SK-N-SH (cell line): ENCODE measurements around the gene SRSF5. TPM values are rescaled to one million over a fixed set of nuclear protein-coding genes. Genes with fewer than 3 reads are reported as not detected.

Experiments used
- CTCF ChIA-PET: fragments of 300-600, 350-600 bp; formaldehyde crosslinking; extraction: SDS; loops from one replicate; lab custom pipeline; 2021; lab: Yijun Ruan, JAX
- POLR2A ChIA-PET: fragments of 350-600 bp; sonication (Branson Sonifier 250); formaldehyde crosslinking; extraction: SDS; loops from one replicate; lab custom pipeline; 2020; ENCODE audit warnings: antibody characterized with exemption, inconsistent platforms; lab: Yijun Ruan, JAX
- DNase-seq: peaks from one replicate; pipeline ENCODE4 v3.0.0; 2012
- H2AFZ ChIP-seq: fragments of 200-600 bp; sonication (generic); 2 replicates; pipeline ENCODE4 v1.8.1; 2016; ENCODE audit warnings: antibody characterized with exemption, mild to moderate bottlenecking, low read depth
- H3F3A ChIP-seq: fragments of 200-600 bp; sonication (generic); replicated peaks from 2 replicates; pipeline ENCODE3; 2016; ENCODE audit warnings: antibody characterized with exemption, mild to moderate bottlenecking; ENCODE audit not compliant: insufficient read depth
- H3K27ac ChIP-seq, 2 experiments: fragments of 200-500 bp in 1 of 2; fragments of 200-600 bp in 1 of 2; sonication (Bioruptor generic) in 1 of 2; sonication (generic), shearing (Covaris generic) in 1 of 2; 2 replicates each; pipeline versions ENCODE4 v1.5.1 to v1.6.1; 2014 to 2016; ENCODE audit warnings: low read depth in 2 of 2, inconsistent platforms in 1 of 2, low read length in 1 of 2, mild to moderate bottlenecking in 1 of 2, mixed read lengths in 1 of 2
- H3K27me3 ChIP-seq: fragments of 200-600 bp; sonication (generic), shearing (Covaris generic); 2 replicates; pipeline ENCODE4 v1.6.1; 2016; ENCODE audit warnings: mixed run types; ENCODE audit not compliant: insufficient read depth
- H3K36me3 ChIP-seq, 2 experiments: fragments of 200-500 bp in 1 of 2; fragments of 200-600 bp in 1 of 2; sonication (Bioruptor generic) in 1 of 2; sonication (generic) in 1 of 2; replicated peaks in 1 of 2; 2 replicates each; pipeline versions ENCODE3 to v1.5.1; 2014 to 2016; ENCODE audit warnings: low read length in 1 of 2, mild to moderate bottlenecking in 1 of 2; ENCODE audit not compliant: insufficient read depth in 2 of 2, control insufficient read depth in 1 of 2
- H3K4me1 ChIP-seq, 2 experiments: fragments of 200-500 bp in 1 of 2; fragments of 200-600 bp in 1 of 2; sonication (Bioruptor generic) in 1 of 2; sonication (generic), shearing (Covaris generic) in 1 of 2; 2 replicates each; pipeline versions ENCODE4 v1.5.1 to v1.6.1; 2014 to 2016; ENCODE audit warnings: low read depth in 1 of 2, low read length in 1 of 2, mixed run types in 1 of 2; ENCODE audit not compliant: insufficient read depth in 2 of 2, control insufficient read depth in 1 of 2
- H3K4me2 ChIP-seq: fragments of 200-600 bp; sonication (generic), shearing (Covaris generic); 2 replicates; pipeline ENCODE4 v1.6.1; 2017; ENCODE audit warnings: mixed run types
- H3K4me3 ChIP-seq, 2 experiments: fragments of 200-500 bp in 1 of 2; fragments of 200-600 bp in 1 of 2; sonication (Bioruptor generic) in 1 of 2; sonication (generic), shearing (Covaris generic) in 1 of 2; 2 replicates each; pipeline versions ENCODE4 v1.5.1 to v1.8.1; 2014 to 2016; ENCODE audit warnings: low read depth in 2 of 2, inconsistent platforms in 1 of 2, low read length in 1 of 2, mild to moderate bottlenecking in 1 of 2, mixed read lengths in 1 of 2, moderate library complexity in 1 of 2
- H3K79me2 ChIP-seq: fragments of 200-600 bp; sonication (generic); 2 replicates; pipeline ENCODE4 v1.8.1; 2017; ENCODE audit warnings: mild to moderate bottlenecking; ENCODE audit not compliant: insufficient read depth
- H3K9ac ChIP-seq: fragments of 200-600 bp; sonication (generic); 2 replicates; pipeline ENCODE4 v1.6.1; 2017; ENCODE audit warnings: mixed run types
- H3K9me2 ChIP-seq: fragments of 200-600 bp; sonication (generic); 2 replicates; pipeline ENCODE4 v1.6.1; 2017; ENCODE audit warnings: mixed run types
- H3K9me3 ChIP-seq: fragments of 200-600 bp; sonication (generic); 2 replicates; pipeline ENCODE4 v1.6.1; 2017; ENCODE audit warnings: mixed run types, mild to moderate bottlenecking, moderate library complexity
- H4K20me1 ChIP-seq: fragments of 200-600 bp; sonication (generic); 2 replicates; pipeline ENCODE4 v1.6.1; 2017; ENCODE audit warnings: mild to moderate bottlenecking, mixed run types; ENCODE audit not compliant: insufficient read depth
- CHD2 ChIP-seq: fragments of 150-350 bp; IDR thresholded peaks from 2 replicates; pipeline ENCODE4 v1.6.1; 2018; ENCODE audit warnings: low read length; ENCODE audit not compliant: partially characterized antibody
- ELF1 ChIP-seq: IDR thresholded peaks from 2 replicates; pipeline ENCODE4 v1.4.0; 2012
- EP300 ChIP-seq, 2 experiments: IDR thresholded peaks; 2 replicates each; pipeline versions ENCODE4 v1.4.0 to v1.6.1; 2012; ENCODE audit warnings: borderline replicate concordance in 1 of 2, low read depth in 1 of 2, low read length in 1 of 2
- EZH2phosphoT487 ChIP-seq: fragments of 200-600 bp; sonication (generic); IDR thresholded peaks from 2 replicates; pipeline ENCODE4 v1.6.1; 2017; ENCODE audit warnings: low read depth, mixed run types, mild to moderate bottlenecking, antibody characterized with exemption, moderate library complexity, borderline replicate concordance
- GABPA ChIP-seq: IDR thresholded peaks from 2 replicates; pipeline ENCODE4 v1.4.0; 2012; ENCODE audit warnings: low read depth, mild to moderate bottlenecking
- NFIC ChIP-seq: IDR thresholded peaks from 2 replicates; pipeline ENCODE4 v1.4.0; 2012; ENCODE audit warnings: borderline replicate concordance
- NRF1 ChIP-seq: IDR thresholded peaks from 2 replicates; pipeline ENCODE4 v1.6.1; 2012; ENCODE audit warnings: low read depth, mild to moderate bottlenecking, low read length
- RAD21 ChIP-seq: IDR thresholded peaks from 2 replicates; pipeline ENCODE4 v1.6.1; 2012; ENCODE audit warnings: mild to moderate bottlenecking, low read length
- RFX5 ChIP-seq: IDR thresholded peaks from 2 replicates; pipeline ENCODE4 v1.6.1; 2012; ENCODE audit warnings: mild to moderate bottlenecking, improper control_type of control experiment, low read length
- RXRA ChIP-seq: IDR thresholded peaks from 2 replicates; pipeline ENCODE4 v1.4.0; 2012; ENCODE audit warnings: low read depth, mild to moderate bottlenecking, borderline replicate concordance
- SIN3A ChIP-seq: IDR thresholded peaks from 2 replicates; pipeline ENCODE4 v1.6.1; 2012; ENCODE audit warnings: low read depth, mild to moderate bottlenecking, low read length, moderate library complexity, borderline replicate concordance
- SMC3 ChIP-seq: IDR thresholded peaks from 2 replicates; pipeline ENCODE4 v1.6.1; 2012; ENCODE audit warnings: low read depth, low read length, improper control_type of control experiment
- TAF1 ChIP-seq: IDR thresholded peaks from 2 replicates; pipeline ENCODE4 v1.6.1; 2012; ENCODE audit warnings: low read depth, mild to moderate bottlenecking, low read length, moderate library complexity, borderline replicate concordance
- TCF12 ChIP-seq: IDR thresholded peaks from 2 replicates; pipeline ENCODE4 v1.4.0; 2012
- YY1 ChIP-seq: IDR thresholded peaks from 2 replicates; pipeline ENCODE4 v1.4.0; 2012; ENCODE audit warnings: low read depth, mild to moderate bottlenecking
- WGBS: methylation state at CpG from one replicate; pipeline ENCODE4 v1.1.6; 2017; ENCODE audit warnings: low lambda C conversion rate; 5-methylcytosine and 5-hydroxymethylcytosine counted together
- polyA plus RNA-seq, 3 experiments: library from polyadenylated mRNA; depleted of rRNA; stranded (reverse); fragments of >200 nt; gene quantifications; 2 replicates each; pipeline ENCODE4 v1.2.3, GENCODE V29; 2012
- TF ChIP-seq, protein P1 (sequence below): IDR thresholded peaks from 2 replicates; pipeline ENCODE4 v1.4.0; 2012; ENCODE audit warnings: low read depth
- TF ChIP-seq, protein P2 (sequence below): IDR thresholded peaks from 2 replicates; pipeline ENCODE4 v1.6.1; 2012; ENCODE audit warnings: mild to moderate bottlenecking, low read depth, low read length, moderate library complexity
- TF ChIP-seq, protein P3 (sequence below): IDR thresholded peaks from 2 replicates; pipeline ENCODE4 v1.4.0; 2012; ENCODE audit warnings: low read depth, borderline replicate concordance
- TF ChIP-seq, protein P4 (sequence below): IDR thresholded peaks from 2 replicates; pipeline ENCODE4 v1.4.0; 2012; ENCODE audit warnings: low read depth, borderline replicate concordance

Gene SRSF5
- polyA plus RNA-seq, 1 of the 3 experiments (the other 2 are of a cell fraction), result 324 TPM

DNA sequence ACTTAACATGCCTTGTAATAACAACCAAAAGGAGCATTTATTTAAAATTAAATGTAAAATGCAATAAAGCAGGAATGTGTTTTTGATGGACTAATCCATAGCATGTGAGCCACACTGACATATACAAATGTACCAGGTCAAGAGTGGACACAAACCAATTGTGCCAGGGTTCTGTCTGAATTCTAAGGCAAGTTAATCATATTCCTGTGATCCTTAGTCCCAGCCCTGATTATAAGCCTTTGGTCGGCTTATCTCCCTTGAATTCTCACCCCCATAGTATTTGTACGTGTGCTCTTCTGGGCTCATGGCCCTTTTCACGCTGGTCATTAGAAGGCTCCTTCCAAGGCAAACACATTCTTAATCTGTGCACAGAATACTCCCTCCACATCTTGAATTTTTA is 10.6 kb upstream of the SRSF5 start:
- no peak for DNase-seq
- H3K27me3 ChIP-seq, result no peaks in the 10 kb centered on the region
- ChIA-PET CTCF (no interaction called here), POLR2A (interaction anchor here (1.3 kb wide), 1 partner anchor 11 kb away, joined by 3 read pairs; the partner anchor contains the start of gene SRSF5)
- no peaks in the 10 kb centered on the region for H3K9me3 ChIP-seq
- no peak overlapping the region for H3K4me2 ChIP-seq
- no peaks in the 10 kb centered on the region for H3K4me1 ChIP-seq
- no peaks in the 10 kb centered on the region for H3K79me2 ChIP-seq
- no peak overlapping the region for H2AFZ ChIP-seq
- no peaks in the 10 kb centered on the region for H3K9me2 ChIP-seq
- H3K27ac ChIP-seq, result no peak overlapping the region
- H3K4me3 ChIP-seq, result no peak overlapping the region
- H3K9ac ChIP-seq, result no peak overlapping the region
- TF ChIP-seq CHD2 (no peak), YY1 (no peak), GABPA (no peak), TCF12 (no peak), NFIC (no peak), ELF1 (no peak), RXRA (no peak), SIN3A (no peak), SMC3 (no peak), EZH2phosphoT487 (no peak), NRF1 (no peak), RAD21 (no peak), EP300 (IDR thresholded peaks at IDR 0.05; ENCODE audit: borderline replicate concordance in 1 of 2, low read depth in 1 of 2, low read length in 1 of 2) (no peak), TAF1 (no peak), RFX5 (no peak)
- TF ChIP-seq, protein P1, sequence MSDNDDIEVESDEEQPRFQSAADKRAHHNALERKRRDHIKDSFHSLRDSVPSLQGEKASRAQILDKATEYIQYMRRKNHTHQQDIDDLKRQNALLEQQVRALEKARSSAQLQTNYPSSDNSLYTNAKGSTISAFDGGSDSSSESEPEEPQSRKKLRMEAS, result no peak
- TF ChIP-seq, protein P2, sequence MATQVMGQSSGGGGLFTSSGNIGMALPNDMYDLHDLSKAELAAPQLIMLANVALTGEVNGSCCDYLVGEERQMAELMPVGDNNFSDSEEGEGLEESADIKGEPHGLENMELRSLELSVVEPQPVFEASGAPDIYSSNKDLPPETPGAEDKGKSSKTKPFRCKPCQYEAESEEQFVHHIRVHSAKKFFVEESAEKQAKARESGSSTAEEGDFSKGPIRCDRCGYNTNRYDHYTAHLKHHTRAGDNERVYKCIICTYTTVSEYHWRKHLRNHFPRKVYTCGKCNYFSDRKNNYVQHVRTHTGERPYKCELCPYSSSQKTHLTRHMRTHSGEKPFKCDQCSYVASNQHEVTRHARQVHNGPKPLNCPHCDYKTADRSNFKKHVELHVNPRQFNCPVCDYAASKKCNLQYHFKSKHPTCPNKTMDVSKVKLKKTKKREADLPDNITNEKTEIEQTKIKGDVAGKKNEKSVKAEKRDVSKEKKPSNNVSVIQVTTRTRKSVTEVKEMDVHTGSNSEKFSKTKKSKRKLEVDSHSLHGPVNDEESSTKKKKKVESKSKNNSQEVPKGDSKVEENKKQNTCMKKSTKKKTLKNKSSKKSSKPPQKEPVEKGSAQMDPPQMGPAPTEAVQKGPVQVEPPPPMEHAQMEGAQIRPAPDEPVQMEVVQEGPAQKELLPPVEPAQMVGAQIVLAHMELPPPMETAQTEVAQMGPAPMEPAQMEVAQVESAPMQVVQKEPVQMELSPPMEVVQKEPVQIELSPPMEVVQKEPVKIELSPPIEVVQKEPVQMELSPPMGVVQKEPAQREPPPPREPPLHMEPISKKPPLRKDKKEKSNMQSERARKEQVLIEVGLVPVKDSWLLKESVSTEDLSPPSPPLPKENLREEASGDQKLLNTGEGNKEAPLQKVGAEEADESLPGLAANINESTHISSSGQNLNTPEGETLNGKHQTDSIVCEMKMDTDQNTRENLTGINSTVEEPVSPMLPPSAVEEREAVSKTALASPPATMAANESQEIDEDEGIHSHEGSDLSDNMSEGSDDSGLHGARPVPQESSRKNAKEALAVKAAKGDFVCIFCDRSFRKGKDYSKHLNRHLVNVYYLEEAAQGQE, result no peak
- TF ChIP-seq, protein P3, sequence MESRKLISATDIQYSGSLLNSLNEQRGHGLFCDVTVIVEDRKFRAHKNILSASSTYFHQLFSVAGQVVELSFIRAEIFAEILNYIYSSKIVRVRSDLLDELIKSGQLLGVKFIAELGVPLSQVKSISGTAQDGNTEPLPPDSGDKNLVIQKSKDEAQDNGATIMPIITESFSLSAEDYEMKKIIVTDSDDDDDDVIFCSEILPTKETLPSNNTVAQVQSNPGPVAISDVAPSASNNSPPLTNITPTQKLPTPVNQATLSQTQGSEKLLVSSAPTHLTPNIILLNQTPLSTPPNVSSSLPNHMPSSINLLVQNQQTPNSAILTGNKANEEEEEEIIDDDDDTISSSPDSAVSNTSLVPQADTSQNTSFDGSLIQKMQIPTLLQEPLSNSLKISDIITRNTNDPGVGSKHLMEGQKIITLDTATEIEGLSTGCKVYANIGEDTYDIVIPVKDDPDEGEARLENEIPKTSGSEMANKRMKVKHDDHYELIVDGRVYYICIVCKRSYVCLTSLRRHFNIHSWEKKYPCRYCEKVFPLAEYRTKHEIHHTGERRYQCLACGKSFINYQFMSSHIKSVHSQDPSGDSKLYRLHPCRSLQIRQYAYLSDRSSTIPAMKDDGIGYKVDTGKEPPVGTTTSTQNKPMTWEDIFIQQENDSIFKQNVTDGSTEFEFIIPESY, result no peak
- TF ChIP-seq, protein P4, sequence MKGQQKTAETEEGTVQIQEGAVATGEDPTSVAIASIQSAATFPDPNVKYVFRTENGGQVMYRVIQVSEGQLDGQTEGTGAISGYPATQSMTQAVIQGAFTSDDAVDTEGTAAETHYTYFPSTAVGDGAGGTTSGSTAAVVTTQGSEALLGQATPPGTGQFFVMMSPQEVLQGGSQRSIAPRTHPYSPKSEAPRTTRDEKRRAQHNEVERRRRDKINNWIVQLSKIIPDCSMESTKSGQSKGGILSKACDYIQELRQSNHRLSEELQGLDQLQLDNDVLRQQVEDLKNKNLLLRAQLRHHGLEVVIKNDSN, result no peak
- no peaks in the 10 kb centered on the region for H4K20me1 ChIP-seq
- no peaks in the 10 kb centered on the region for H3F3A ChIP-seq
- 69% methylated on average over 3 of the region's 3 CpGs for WGBS
- H3K36me3 ChIP-seq, result no peaks in the 10 kb centered on the region
